Epithelial cell of esophagus (primary cell): ENCODE data around the gene MACROD1.

Experiments
- DNase-seq: peaks from one replicate; pipeline ENCODE4 v3.0.0; 2010; ENCODE audit warnings: low read depth
- H3K4me3 ChIP-seq: 2 replicates; pipeline ENCODE4 v1.5.1; 2011; ENCODE audit warnings: mild to moderate bottlenecking, low read length, control low read depth
- CTCF ChIP-seq: IDR thresholded peaks from 2 replicates; pipeline ENCODE4 v1.5.1; 2011; ENCODE audit warnings: low read depth, mild to moderate bottlenecking, low read length, control low read depth, inconsistent platforms; ENCODE audit not compliant: insufficient read depth; ENCODE audit errors: missing control alignments

Gene MACROD1

GRCh38 chr11:63961608-63962412, 204.1 kb downstream of the MACROD1 start:
- no peak overlapping the region for H3K4me3 ChIP-seq
- peak; percentile 82 for DNase-seq
- no peak for TF ChIP-seq CTCF

- no peak for DNase-seq
- no peak for TF ChIP-seq CTCF
- no peak overlapping the region for H3K4me3 ChIP-seq
These were observed 207.9 kb downstream of the MACROD1 start for GRCh38 chr11:63958008-63958407.

- TF ChIP-seq CTCF = no peak
- DNase-seq = peak; percentile 75
- H3K4me3 ChIP-seq = no peak overlapping the region
These were observed 213.3 kb downstream of the MACROD1 start for GRCh38 chr11:63952570-63952969.

GRCh38 chr11:63951779-63952536, 214.0 kb downstream of the MACROD1 start:
- peak; percentile 62 for DNase-seq
- H3K4me3 ChIP-seq = no peak overlapping the region
- TF ChIP-seq CTCF = no peak
